Muscle of leg (tissue), 11 donors: ENCODE results near the gene TTC12. TPM values are rescaled to one million over a fixed set of nuclear protein-coding genes. Genes with fewer than 3 reads are reported as not detected.
"Not testable (repeated sequence)": the region's sequence is repeated elsewhere in the genome, so short reads cannot be mapped to it uniquely, and the experiment has no call there.

Source experiments
- DNase-seq: peaks from one replicate; pipeline ENCODE4 v3.0.0; 2013
- H3K27ac ChIP-seq: one replicate; pipeline ENCODE4 v1.5.1; 2013; ENCODE audit warnings: mild to moderate bottlenecking, low read length, control low read depth
- H3K27me3 ChIP-seq: one replicate; pipeline ENCODE4 v1.6.1; 2013; ENCODE audit warnings: low read length; ENCODE audit not compliant: control insufficient read depth, insufficient read depth
- H3K36me3 ChIP-seq: one replicate; pipeline ENCODE4 v1.6.1; 2013; ENCODE audit warnings: low read length; ENCODE audit not compliant: control insufficient read depth, insufficient read depth
- H3K4me1 ChIP-seq: one replicate; pipeline ENCODE4 v1.6.1; 2013; ENCODE audit warnings: low read length; ENCODE audit not compliant: control insufficient read depth, insufficient read depth
- H3K4me3 ChIP-seq: one replicate; pipeline ENCODE4 v1.5.1; 2013; ENCODE audit warnings: low read length, control low read depth
- H3K9me3 ChIP-seq: replicated peaks from 2 replicates; pipeline ENCODE4 v1.6.1; 2013; ENCODE audit warnings: low read depth, low read length; ENCODE audit not compliant: control insufficient read depth
- WGBS: methylation state at CpG from one replicate; pipeline ENCODE4 v1.1.5; 2013; ENCODE audit warnings: missing lambda C conversion rate; ENCODE audit not compliant: insufficient coverage; 5-methylcytosine and 5-hydroxymethylcytosine counted together
- polyA plus RNA-seq, 8 donors: library from polyadenylated mRNA; unstranded; fragments of 120-200 nt; gene quantifications; one replicate each; pipeline versions ENCODE4 v1.2.1 to v1.2.3, GENCODE V29; 2013; ENCODE audit warnings: inconsistent platforms in 1 of 8, low replicate concordance in 1 of 8; ENCODE audit not compliant: insufficient read length in 8 of 8, insufficient read depth in 1 of 8
- total RNA-seq: library from RNA; stranded (reverse); fragments of 120-200 nt; gene quantifications from one replicate; pipeline ENCODE4 v1.2.4, GENCODE V29; 2013

TTC12 gene
- total and polyA plus RNA-seq, 9 donors: 6.5 to 11.2 (median 8.5) TPM

- H3K27me3 ChIP-seq, H3K36me3 ChIP-seq, H3K9me3 ChIP-seq, H3K27ac ChIP-seq, H3K4me3 ChIP-seq, DNase-seq, H3K4me1 ChIP-seq: not testable (repeated sequence)
- no CpG with 5 or more reads among the region's 3 CpGs for WGBS
These were observed 15.9 kb upstream of the TTC12 start for GRCh38 chr11:113298496-113298895.

GRCh38 chr11:113304916-113305315, 9.5 kb upstream of the TTC12 start:
- no peaks in the 10 kb centered on the region for H3K27me3 ChIP-seq
- H3K27ac ChIP-seq: no peak overlapping the region
- no peaks in the 10 kb centered on the region for H3K4me1 ChIP-seq
- no peak for DNase-seq
- no peak overlapping the region for H3K4me3 ChIP-seq
- no peaks in the 10 kb centered on the region for H3K9me3 ChIP-seq
- no peaks in the 10 kb centered on the region for H3K36me3 ChIP-seq

GRCh38 chr11:113305440-113306336, 8.7 kb upstream of the TTC12 start:
- H3K27ac ChIP-seq: no peak overlapping the region
- WGBS: 30% methylated on average over 11 of the region's 12 CpGs
- H3K9me3 ChIP-seq: no peaks in the 10 kb centered on the region
- no peaks in the 10 kb centered on the region for H3K4me1 ChIP-seq
- H3K4me3 ChIP-seq: no peak overlapping the region
- no peaks in the 10 kb centered on the region for H3K36me3 ChIP-seq
- no peaks in the 10 kb centered on the region for H3K27me3 ChIP-seq
- DNase-seq: peak; percentile 64

- DNase-seq: no peak
- H3K27ac ChIP-seq: no peak overlapping the region
- H3K9me3 ChIP-seq: no peaks in the 10 kb centered on the region
- WGBS: 50% methylated on average over 1 of the region's 2 CpGs
- H3K36me3 ChIP-seq: no peaks in the 10 kb centered on the region
- no peak overlapping the region for H3K4me3 ChIP-seq
- H3K27me3 ChIP-seq: no peaks in the 10 kb centered on the region
- H3K4me1 ChIP-seq: peaks cover 1% of the 10 kb centered on the region
These were observed 5.8 kb upstream of the TTC12 start for GRCh38 chr11:113308601-113309000.

- Histone ChIP-seq H3K9me3 (no peaks in the 10 kb centered on the region), H3K27me3 (no peaks in the 10 kb centered on the region), H3K4me3 (no peak overlapping the region), H3K36me3 (no peaks in the 10 kb centered on the region), H3K4me1 (peaks cover 11% of the 10 kb centered on the region), H3K27ac (no peak overlapping the region)
- no peak for DNase-seq
- no CpG with 5 or more reads among the region's 1 CpG for WGBS
These were observed 2.8 kb upstream of the TTC12 start for GRCh38 chr11:113311536-113311935.

- Histone ChIP-seq H3K36me3 (peaks cover 12% of the 10 kb centered on the region), H3K9me3 (no peaks in the 10 kb centered on the region), H3K4me1 (peaks cover 11% of the 10 kb centered on the region), H3K27me3 (no peaks in the 10 kb centered on the region), H3K27ac (no peak overlapping the region), H3K4me3 (peak overlapping the region; percentile 85)
- no peak for DNase-seq
- 55% methylated on average over 1 of the region's 3 CpGs for WGBS
These were observed 782 bp upstream of the TTC12 start for GRCh38 chr11:113313601-113314000.

- Histone ChIP-seq H3K36me3 (peaks cover 12% of the 10 kb centered on the region), H3K27ac (peak overlapping the region; percentile 66)
- under 1% methylated on average over 9 of the region's 9 CpGs for WGBS
These were observed 356 bp upstream of the TTC12 start for GRCh38 chr11:113314065-113314388.

GRCh38 chr11:113315811-113316210, 1.4 kb downstream of the TTC12 start:
- no peaks in the 10 kb centered on the region for H3K9me3 ChIP-seq
- WGBS: no CpG with 5 or more reads among the region's 6 CpGs
- no peaks in the 10 kb centered on the region for H3K27me3 ChIP-seq
- H3K36me3 ChIP-seq: peaks cover 12% of the 10 kb centered on the region
- H3K4me1 ChIP-seq: peaks cover 11% of the 10 kb centered on the region
- H3K4me3 ChIP-seq: no peak overlapping the region
- peak; percentile 11 for DNase-seq
- no peak overlapping the region for H3K27ac ChIP-seq

More at GRCh38 chr11:113314065-113314388, 356 bp upstream of the TTC12 start:
- H3K4me3 ChIP-seq: peak overlapping the region; percentile 85
- no peak for DNase-seq
- H3K4me1 ChIP-seq: peaks cover 11% of the 10 kb centered on the region
- H3K9me3 ChIP-seq: no peaks in the 10 kb centered on the region
- no peaks in the 10 kb centered on the region for H3K27me3 ChIP-seq

- no peak for DNase-seq
- H3K4me3 ChIP-seq: no peak overlapping the region
- H3K36me3 ChIP-seq: peaks cover 12% of the 10 kb centered on the region
- H3K27me3 ChIP-seq: no peaks in the 10 kb centered on the region
- peaks cover 11% of the 10 kb centered on the region for H3K4me1 ChIP-seq
- H3K27ac ChIP-seq: no peak overlapping the region
- no peaks in the 10 kb centered on the region for H3K9me3 ChIP-seq
- WGBS: 80% methylated on average over 1 of the region's 1 CpG
These were observed 1.9 kb downstream of the TTC12 start for GRCh38 chr11:113316256-113316655.

GRCh38 chr11:113317339-113317738, 3.0 kb downstream of the TTC12 start:
- 90% methylated on average over 2 of the region's 2 CpGs for WGBS
- peaks cover 11% of the 10 kb centered on the region for H3K4me1 ChIP-seq
- DNase-seq: no peak

More at GRCh38 chr11:113317339-113317738, 3.0 kb downstream of the TTC12 start:
- Histone ChIP-seq H3K4me3 (no peak overlapping the region), H3K9me3 (no peaks in the 10 kb centered on the region), H3K36me3 (peaks cover 12% of the 10 kb centered on the region), H3K27me3 (no peaks in the 10 kb centered on the region), H3K27ac (no peak overlapping the region)
